ENCODE results near the gene ARSJ.

ARSJ gene

DNA sequence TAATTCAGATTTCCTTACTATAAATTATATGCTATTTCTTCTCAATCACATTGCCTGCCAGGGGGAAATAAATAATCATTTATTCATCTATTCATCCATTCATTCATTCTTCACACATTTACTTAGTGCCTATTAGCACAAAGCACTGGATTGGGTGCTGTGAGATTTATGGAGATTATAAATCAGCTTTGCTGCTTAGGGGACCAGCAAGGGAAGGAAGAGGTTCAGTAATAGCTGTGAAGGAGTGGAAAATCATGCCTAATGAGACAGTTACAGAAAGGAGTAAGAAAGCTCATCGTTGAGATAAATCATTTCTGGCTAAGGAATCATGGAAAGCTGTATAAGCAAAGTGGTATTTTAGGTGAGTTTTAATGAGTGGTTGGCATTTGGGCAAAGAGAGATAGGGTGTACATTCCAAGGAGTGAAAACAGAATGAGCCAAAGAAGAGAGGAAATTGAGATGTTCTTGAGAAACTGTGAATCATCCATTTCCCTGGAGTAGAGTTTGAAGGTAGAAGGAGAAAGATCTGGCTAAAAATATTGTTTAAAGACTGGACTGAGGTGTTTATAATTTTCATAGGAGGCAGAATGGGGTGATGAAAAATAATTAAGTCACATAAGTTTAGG, 9.6 kb downstream of the ARSJ start:
- Histone ChIP-seq H3K4me1 (ENCODE audit: insufficient read depth, low read length, poor library complexity, severe bottlenecking) (peaks cover 6% of the 10 kb centered on the region), H3K4me2 (ENCODE audit: low read depth, low read length, poor library complexity, severe bottlenecking) (no peak overlapping the region), H3K9ac (ENCODE audit: low read depth, low read length, poor library complexity, severe bottlenecking) (no peak overlapping the region), H3K36me3 (ENCODE audit: insufficient read depth, low read length) (no peaks in the 10 kb centered on the region), H3F3A (ENCODE audit: low read depth) (no peaks in the 10 kb centered on the region), H3K27me3 (ENCODE audit: insufficient read depth, low read length, poor library complexity, severe bottlenecking) (no peaks in the 10 kb centered on the region), H4K20me1 (ENCODE audit: insufficient read depth, low read length, poor library complexity, severe bottlenecking) (no peaks in the 10 kb centered on the region), H3K4me3 (ENCODE audit: low read length, poor library complexity, severe bottlenecking) (no peak overlapping the region), H3K9me3 (ENCODE audit: insufficient read depth, low read depth, low read length) (no peaks in the 10 kb centered on the region; the same call in 1 of the 2 replicates), H2AFZ (ENCODE audit: low read length) (no peak overlapping the region), H3K79me2 (ENCODE audit: insufficient read depth, low read length) (no peaks in the 10 kb centered on the region), H3K9me2 (replicated peaks; ENCODE audit: low read depth, low read length) (no peaks in the 10 kb centered on the region)
- no peak for TF ChIP-seq EZH2phosphoT487 (IDR thresholded peaks at IDR 0.05; ENCODE audit: borderline replicate concordance)
- TF ChIP-seq, protein P1, sequence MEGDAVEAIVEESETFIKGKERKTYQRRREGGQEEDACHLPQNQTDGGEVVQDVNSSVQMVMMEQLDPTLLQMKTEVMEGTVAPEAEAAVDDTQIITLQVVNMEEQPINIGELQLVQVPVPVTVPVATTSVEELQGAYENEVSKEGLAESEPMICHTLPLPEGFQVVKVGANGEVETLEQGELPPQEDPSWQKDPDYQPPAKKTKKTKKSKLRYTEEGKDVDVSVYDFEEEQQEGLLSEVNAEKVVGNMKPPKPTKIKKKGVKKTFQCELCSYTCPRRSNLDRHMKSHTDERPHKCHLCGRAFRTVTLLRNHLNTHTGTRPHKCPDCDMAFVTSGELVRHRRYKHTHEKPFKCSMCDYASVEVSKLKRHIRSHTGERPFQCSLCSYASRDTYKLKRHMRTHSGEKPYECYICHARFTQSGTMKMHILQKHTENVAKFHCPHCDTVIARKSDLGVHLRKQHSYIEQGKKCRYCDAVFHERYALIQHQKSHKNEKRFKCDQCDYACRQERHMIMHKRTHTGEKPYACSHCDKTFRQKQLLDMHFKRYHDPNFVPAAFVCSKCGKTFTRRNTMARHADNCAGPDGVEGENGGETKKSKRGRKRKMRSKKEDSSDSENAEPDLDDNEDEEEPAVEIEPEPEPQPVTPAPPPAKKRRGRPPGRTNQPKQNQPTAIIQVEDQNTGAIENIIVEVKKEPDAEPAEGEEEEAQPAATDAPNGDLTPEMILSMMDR (conservative IDR thresholded peaks at IDR 0.05; ENCODE audit: low read length) = no peak

DNA sequence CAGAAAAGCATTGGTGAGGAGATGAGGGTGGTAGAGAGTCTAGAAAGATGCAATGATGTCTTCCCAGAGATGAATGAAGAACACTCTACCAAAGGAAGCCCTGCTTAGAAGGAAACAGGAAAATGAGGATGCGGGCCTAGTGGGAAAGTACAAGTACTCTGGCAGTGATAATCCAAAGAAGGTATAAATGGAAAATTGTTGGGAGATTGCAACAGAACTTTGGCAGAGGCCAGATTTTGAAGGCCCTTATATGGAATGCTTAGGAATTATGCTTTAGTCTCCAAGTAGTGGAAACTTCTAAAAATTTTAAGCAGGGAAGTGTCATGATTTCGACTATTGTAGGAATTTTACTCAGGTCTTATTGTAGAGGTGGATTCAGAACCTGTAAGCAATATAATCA, 11.0 kb downstream of the ARSJ start:
- TF ChIP-seq, protein P1 (conservative IDR thresholded peaks at IDR 0.05; ENCODE audit: low read length) = no peak
- Histone ChIP-seq H3K9me3 (ENCODE audit: insufficient read depth, low read depth, low read length) (no peaks in the 10 kb centered on the region; the same call in 1 of the 2 replicates), H3K4me2 (ENCODE audit: low read depth, low read length, poor library complexity, severe bottlenecking) (no peak overlapping the region), H3K36me3 (ENCODE audit: insufficient read depth, low read length) (no peaks in the 10 kb centered on the region), H3K4me1 (ENCODE audit: insufficient read depth, low read length, poor library complexity, severe bottlenecking) (peaks cover 6% of the 10 kb centered on the region), H2AFZ (ENCODE audit: low read length) (no peak overlapping the region), H3K9me2 (replicated peaks; ENCODE audit: low read depth, low read length) (no peaks in the 10 kb centered on the region), H3K27me3 (ENCODE audit: insufficient read depth, low read length, poor library complexity, severe bottlenecking) (no peaks in the 10 kb centered on the region), H3K4me3 (ENCODE audit: low read length, poor library complexity, severe bottlenecking) (no peak overlapping the region), H4K20me1 (ENCODE audit: insufficient read depth, low read length, poor library complexity, severe bottlenecking) (no peaks in the 10 kb centered on the region), H3K79me2 (ENCODE audit: insufficient read depth, low read length) (no peaks in the 10 kb centered on the region), H3K9ac (ENCODE audit: low read depth, low read length, poor library complexity, severe bottlenecking) (no peak overlapping the region), H3F3A (ENCODE audit: low read depth) (no peaks in the 10 kb centered on the region)

DNA sequence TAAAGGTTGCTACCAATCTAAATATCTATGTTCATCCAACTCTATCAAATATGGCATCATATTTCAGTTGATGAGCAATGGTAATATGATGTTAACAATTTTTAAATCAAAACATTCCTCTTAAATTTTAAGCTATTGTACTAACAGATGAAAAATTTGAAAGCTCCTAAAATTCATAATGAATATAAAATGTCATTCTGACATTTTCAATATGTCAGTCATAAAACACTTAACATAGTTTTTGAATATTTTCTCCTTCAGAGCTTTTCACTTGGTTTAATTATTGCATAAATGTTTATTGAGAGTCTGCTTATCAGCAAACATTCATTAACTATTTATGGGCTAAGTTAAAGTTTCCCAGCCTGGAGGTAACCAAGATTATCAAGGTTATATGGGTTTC, 11.8 kb downstream of the ARSJ start:
- no peaks in the 10 kb centered on the region for H3F3A ChIP-seq (ENCODE audit: low read depth)

More for the DNA sequence above, 11.8 kb downstream of the ARSJ start:
- Histone ChIP-seq H3K79me2 (ENCODE audit: insufficient read depth, low read length) (no peaks in the 10 kb centered on the region), H3K9me2 (replicated peaks; ENCODE audit: low read depth, low read length) (no peaks in the 10 kb centered on the region), H2AFZ (ENCODE audit: low read length) (no peak overlapping the region), H3K9ac (ENCODE audit: low read depth, low read length, poor library complexity, severe bottlenecking) (no peak overlapping the region), H3K9me3 (ENCODE audit: insufficient read depth, low read depth, low read length) (peaks cover 4% of the 10 kb centered on the region), H3K4me1 (ENCODE audit: insufficient read depth, low read length, poor library complexity, severe bottlenecking) (peaks cover 9% of the 10 kb centered on the region), H3K4me3 (ENCODE audit: low read length, poor library complexity, severe bottlenecking) (no peak overlapping the region), H3K27me3 (ENCODE audit: insufficient read depth, low read length, poor library complexity, severe bottlenecking) (no peaks in the 10 kb centered on the region), H4K20me1 (ENCODE audit: insufficient read depth, low read length, poor library complexity, severe bottlenecking) (no peaks in the 10 kb centered on the region), H3K36me3 (ENCODE audit: insufficient read depth, low read length) (no peaks in the 10 kb centered on the region), H3K4me2 (ENCODE audit: low read depth, low read length, poor library complexity, severe bottlenecking) (no peak overlapping the region)
- TF ChIP-seq EZH2phosphoT487 (IDR thresholded peaks at IDR 0.05; ENCODE audit: borderline replicate concordance) = no peak
- TF ChIP-seq, protein P1 (conservative IDR thresholded peaks at IDR 0.05; ENCODE audit: low read length) = no peak
